Subcutaneous abdominal adipose tissue (tissue), 5 donors: ENCODE data around the gene CETN1.

Experiments
- H3K27ac ChIP-seq: one replicate; pipeline ENCODE4 v1.7.0; 2013; ENCODE audit warnings: low read depth, mild to moderate bottlenecking, inconsistent platforms, low read length, moderate library complexity
- H3K27me3 ChIP-seq, 5 donors: one replicate each; pipeline ENCODE4 v1.7.0; 2013; ENCODE audit warnings: low read length in 5 of 5, inconsistent platforms in 1 of 5; ENCODE audit not compliant: control insufficient read depth in 5 of 5, insufficient read depth in 4 of 5
- H3K36me3 ChIP-seq, 5 donors: one replicate each; pipeline ENCODE4 v1.7.0; 2013; ENCODE audit warnings: low read length in 5 of 5; ENCODE audit not compliant: control insufficient read depth in 5 of 5, insufficient read depth in 5 of 5
- H3K4me1 ChIP-seq, 5 donors: one replicate each; pipeline ENCODE4 v1.7.0; 2013; ENCODE audit warnings: low read length in 5 of 5, mild to moderate bottlenecking in 3 of 5, moderate library complexity in 1 of 5; ENCODE audit not compliant: control insufficient read depth in 5 of 5, insufficient read depth in 5 of 5
- H3K4me3 ChIP-seq, 5 donors: one replicate each; pipeline ENCODE4 v1.7.0; 2013; ENCODE audit warnings: low read length in 5 of 5, low read depth in 1 of 5
- H3K9ac ChIP-seq, 5 donors: one replicate each; pipeline ENCODE4 v1.7.0; 2013; ENCODE audit warnings: low read length in 5 of 5, mild to moderate bottlenecking in 4 of 5, moderate library complexity in 3 of 5
- H3K9me3 ChIP-seq, 5 donors: one replicate each; pipeline ENCODE4 v1.7.0; 2013; ENCODE audit warnings: low read length in 5 of 5; ENCODE audit not compliant: control insufficient read depth in 5 of 5
- donor health status: healthy.
- donor health status: healthy.
- donor health status: healthy.
- donor health status: healthy.
- donor health status: healthy.

The CETN1 gene

DNA sequence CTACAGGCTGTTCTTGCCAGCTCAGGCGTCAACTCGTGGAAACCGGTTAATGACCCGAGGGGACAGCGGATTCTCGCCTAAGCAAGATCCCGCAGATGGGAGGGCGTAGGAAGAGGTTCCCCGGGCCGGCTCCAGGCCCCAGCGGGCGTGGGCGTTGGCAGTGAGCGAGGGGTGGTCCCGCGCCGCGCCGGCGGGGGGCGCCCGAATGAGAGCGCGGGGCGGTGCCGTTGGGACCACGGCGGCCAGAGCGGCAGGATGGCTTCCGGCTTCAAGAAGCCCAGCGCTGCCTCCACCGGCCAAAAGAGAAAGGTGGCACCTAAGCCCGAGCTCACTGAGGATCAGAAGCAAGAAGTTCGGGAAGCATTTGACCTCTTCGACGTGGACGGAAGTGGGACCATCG lies at the start of gene CETN1:
Gene CETN1 (plus strand): TSS at position 227 of the 400 bp plus-strand sequence. CDS start 29 bp downstream, at position 256.
- Histone ChIP-seq H3K4me3 (no peak within 1 kb of the TSS), H3K4me1 (peaks cover 0 to 4% (median 2%) of the 10 kb centered on the region in 5 donors), H3K36me3 (no peaks in the 10 kb centered on the region), H3K9me3 (peaks cover 0 to 11% (median 4%) of the 10 kb centered on the region in 5 donors), H3K27ac (no peak within 1 kb of the TSS), H3K27me3 (no peaks in the 10 kb centered on the region), H3K9ac (no peak within 1 kb of the TSS)

DNA sequence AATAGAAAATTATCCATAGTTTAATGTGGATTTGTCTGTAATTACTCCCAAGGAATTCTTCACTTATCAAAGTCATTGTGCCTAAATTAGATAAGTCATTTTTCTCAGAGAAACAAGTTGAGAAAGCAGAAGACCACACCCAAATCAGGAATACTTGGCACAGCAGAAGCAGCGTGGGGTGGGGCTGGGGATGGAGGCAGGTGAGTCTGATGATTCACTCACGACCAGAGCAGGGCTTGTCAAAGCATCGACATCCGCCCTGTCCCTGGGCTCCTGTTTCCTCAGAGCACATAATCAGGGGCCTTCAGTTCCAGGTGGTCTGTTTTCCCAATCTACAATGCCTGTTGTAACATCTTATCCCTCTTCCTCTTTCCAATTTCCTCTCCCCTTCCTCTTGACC lies 48.2 kb upstream of the CETN1 start:
- Histone ChIP-seq H3K27ac (no peak overlapping the region), H3K36me3 (no peaks in the 10 kb centered on the region), H3K4me1 (no peaks in the 10 kb centered on the region), H3K27me3 (no peaks in the 10 kb centered on the region), H3K4me3 (no peak overlapping the region), H3K9me3 (no peaks in the 10 kb centered on the region), H3K9ac (no peak overlapping the region)

GRCh38 chr18:532632-533031 lies 47.5 kb upstream of the CETN1 start:
- no peak overlapping the region for H3K9ac ChIP-seq
- no peaks in the 10 kb centered on the region for H3K9me3 ChIP-seq
- no peaks in the 10 kb centered on the region for H3K36me3 ChIP-seq
- H3K4me1 ChIP-seq: no peaks in the 10 kb centered on the region
- H3K27ac ChIP-seq: no peak overlapping the region
- no peaks in the 10 kb centered on the region for H3K27me3 ChIP-seq
- H3K4me3 ChIP-seq: no peak overlapping the region

DNA sequence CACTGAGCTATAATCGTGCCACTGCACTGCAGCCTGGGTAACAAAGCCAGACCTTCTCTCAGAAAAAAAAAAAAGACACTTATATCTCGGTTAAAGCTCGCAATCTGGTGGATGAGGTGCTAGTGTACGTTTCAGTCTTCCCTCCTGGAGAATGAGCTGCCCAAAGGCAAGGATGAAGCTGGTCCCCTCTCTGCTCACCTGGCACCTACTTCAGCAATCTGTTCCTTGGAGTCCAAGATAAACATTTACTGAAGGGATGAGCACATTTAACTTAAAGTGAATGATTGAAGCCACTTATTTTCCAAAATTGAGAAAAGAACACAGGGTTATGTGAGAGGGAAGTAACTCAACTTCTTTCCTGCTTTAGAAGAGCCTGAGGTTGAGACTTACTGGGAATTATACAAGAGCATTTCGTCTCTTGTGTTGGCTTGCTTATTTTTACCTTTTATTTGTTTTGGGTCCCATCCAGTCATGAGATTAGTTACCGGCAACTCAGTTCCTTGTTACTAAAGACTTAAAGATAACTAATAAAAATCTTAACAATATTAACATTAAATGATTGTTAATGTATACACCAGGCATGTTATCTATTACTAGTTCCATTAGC lies 46.1 kb upstream of the CETN1 start:
- no peaks in the 10 kb centered on the region for H3K9me3 ChIP-seq
- H3K4me3 ChIP-seq: no peak overlapping the region
- no peaks in the 10 kb centered on the region for H3K36me3 ChIP-seq
- no peaks in the 10 kb centered on the region for H3K4me1 ChIP-seq
- no peak overlapping the region for H3K27ac ChIP-seq
- no peaks in the 10 kb centered on the region for H3K27me3 ChIP-seq
- no peak overlapping the region for H3K9ac ChIP-seq

DNA sequence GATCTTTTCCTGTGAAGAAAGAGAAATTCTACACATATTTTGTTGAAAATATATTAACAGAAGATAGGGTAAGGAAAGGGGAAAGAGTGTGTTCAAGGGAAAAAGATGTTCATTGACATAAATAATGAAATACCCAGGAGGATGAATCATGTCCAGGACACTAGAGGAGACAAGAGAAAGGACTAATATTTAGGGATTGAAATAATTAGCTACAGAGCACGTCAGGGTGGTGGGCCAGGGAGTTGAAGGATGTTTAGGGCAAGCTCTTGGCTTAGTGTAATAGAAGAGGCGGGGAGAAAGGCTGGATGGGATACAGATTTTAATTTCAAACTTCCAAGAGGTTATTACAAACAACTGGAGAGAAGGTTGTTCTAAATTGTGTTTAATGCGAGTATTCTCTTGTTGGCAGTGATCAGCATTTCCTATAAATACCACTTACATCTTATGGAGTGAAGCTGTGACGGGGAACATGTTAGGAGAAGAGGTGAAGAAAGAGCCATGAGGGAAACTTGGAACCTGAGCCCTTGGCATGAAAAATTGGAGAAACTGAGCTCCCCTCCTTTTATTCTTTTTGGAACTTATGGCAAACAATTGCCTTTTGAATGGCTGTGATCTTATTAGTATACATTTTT lies 36.6 kb upstream of the CETN1 start:
- Histone ChIP-seq H3K27ac (no peak overlapping the region), H3K9me3 (no peaks in the 10 kb centered on the region), H3K9ac (no peak overlapping the region)

GRCh38 chr18:549967-550366 lies 30.2 kb upstream of the CETN1 start:
- Histone ChIP-seq H3K4me1 (no peaks in the 10 kb centered on the region), H3K9ac (no peak overlapping the region), H3K27ac (no peak overlapping the region), H3K4me3 (no peak overlapping the region), H3K36me3 (no peaks in the 10 kb centered on the region), H3K9me3 (peaks cover 0 to 4% (median 0%) of the 10 kb centered on the region in 5 donors), H3K27me3 (no peaks in the 10 kb centered on the region)

More for the DNA sequence above, 36.6 kb upstream of the CETN1 start:
- Histone ChIP-seq H3K4me3 (no peak overlapping the region), H3K36me3 (no peaks in the 10 kb centered on the region), H3K27me3 (no peaks in the 10 kb centered on the region), H3K4me1 (no peaks in the 10 kb centered on the region)

GRCh38 chr18:551404-552061 lies 28.6 kb upstream of the CETN1 start:
- H3K27ac ChIP-seq: no peak overlapping the region

DNA sequence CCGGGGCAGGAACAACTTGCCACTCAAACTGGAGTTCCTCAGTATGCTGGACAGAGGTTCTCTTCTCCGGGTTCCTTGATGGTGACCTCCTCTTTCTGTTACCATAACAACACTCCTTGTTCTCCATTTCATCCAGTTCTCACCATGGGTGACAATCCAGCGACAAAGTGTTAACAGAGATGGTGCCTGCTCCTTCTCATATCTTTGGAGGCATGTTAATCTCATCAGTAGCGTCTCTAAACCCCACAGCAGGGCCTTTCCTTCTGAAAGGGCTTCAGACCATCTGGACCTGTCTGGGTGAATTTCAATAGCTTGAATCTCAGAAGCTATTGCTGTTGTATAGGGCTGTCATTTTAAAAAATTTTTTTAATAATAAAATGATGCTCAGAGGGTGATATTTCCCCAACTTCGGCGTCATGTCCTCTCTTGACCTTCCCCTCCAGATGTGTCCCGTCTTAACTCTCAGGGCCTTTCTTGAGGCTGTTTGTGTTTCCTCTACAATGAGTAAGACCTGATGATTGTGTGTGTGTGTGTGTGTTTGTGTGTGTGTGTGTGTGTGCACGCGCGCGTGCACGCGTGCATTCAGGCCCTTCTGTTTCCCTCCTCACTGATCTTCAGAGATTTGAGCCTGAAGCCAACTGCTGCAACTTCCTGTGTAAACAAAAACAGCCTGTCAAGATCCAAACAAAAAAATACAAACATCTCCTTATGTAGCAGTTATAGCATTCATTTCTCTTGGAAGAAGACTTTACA lies 24.3 kb upstream of the CETN1 start:
- Histone ChIP-seq H3K9me3 (peaks cover 0 to 4% (median 0%) of the 10 kb centered on the region in 5 donors), H3K4me3 (no peak overlapping the region), H3K36me3 (no peaks in the 10 kb centered on the region), H3K27ac (no peak overlapping the region), H3K4me1 (no peaks in the 10 kb centered on the region), H3K27me3 (no peaks in the 10 kb centered on the region), H3K9ac (no peak overlapping the region)

More at GRCh38 chr18:551404-552061, 28.6 kb upstream of the CETN1 start:
- H3K4me3 ChIP-seq: no peak overlapping the region
- H3K27me3 ChIP-seq: no peaks in the 10 kb centered on the region
- no peak overlapping the region for H3K9ac ChIP-seq
- peaks cover 0 to 4% (median 0%) of the 10 kb centered on the region in 5 donors for H3K9me3 ChIP-seq
- no peaks in the 10 kb centered on the region for H3K4me1 ChIP-seq
- H3K36me3 ChIP-seq: no peaks in the 10 kb centered on the region

DNA sequence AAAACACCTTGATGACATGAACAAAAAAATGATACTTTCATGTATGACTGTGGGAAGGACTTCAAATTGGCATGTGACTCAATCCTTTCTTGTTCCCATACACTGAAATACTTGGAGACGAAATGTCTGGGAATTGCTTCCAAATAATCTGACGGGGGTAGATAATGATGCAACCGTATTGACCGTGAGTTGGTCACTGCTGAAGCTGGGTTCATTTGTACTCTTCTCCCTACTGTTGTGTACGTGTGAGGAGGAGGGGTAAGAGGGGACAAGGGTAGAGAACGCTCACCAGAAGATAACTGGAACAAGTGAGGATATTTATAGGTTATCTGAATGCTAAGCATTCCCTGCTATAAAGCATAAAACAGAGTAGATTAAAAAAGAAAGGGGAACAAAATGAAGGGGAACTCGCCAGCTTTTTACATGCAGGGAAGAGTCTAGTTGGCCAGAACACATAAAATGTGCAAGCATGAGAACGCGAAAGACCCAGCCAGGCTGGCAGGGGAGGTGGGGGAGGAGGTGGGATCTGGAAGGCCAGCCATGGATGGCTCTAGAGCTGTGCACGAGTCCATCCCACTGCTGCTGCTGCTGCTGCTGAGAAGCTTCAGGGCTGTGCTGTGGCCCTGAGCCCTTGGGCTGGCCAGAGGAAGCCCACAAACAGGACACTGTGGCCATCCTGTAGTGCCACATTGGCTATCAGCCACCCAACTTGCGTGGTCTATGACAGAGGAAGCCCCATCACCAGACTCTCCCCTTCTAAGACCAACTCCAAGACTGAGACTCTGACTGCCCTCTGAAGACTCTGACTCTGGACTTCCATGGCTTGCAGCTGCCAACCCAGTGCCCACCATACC lies 15.2 kb upstream of the CETN1 start:
- Histone ChIP-seq H3K27me3 (no peaks in the 10 kb centered on the region), H3K4me1 (peaks cover 0 to 8% (median 0%) of the 10 kb centered on the region in 5 donors), H3K4me3 (no peak overlapping the region), H3K36me3 (no peaks in the 10 kb centered on the region), H3K27ac (no peak overlapping the region), H3K9ac (no peak overlapping the region), H3K9me3 (no peaks in the 10 kb centered on the region)
